ENCODE data around the gene FBXL15. TPM values are rescaled to one million over a fixed set of nuclear protein-coding genes. Genes with fewer than 3 reads are reported as not detected.

The FBXL15 gene
- total and polyA plus RNA-seq, 2 donors (not counting 1 experiment from before 2014, with no cell fraction given): 15.5 to 20.7 TPM

GRCh38 chr10:102384606-102385429, 35.8 kb upstream of the FBXL15 start:
- H3K27ac ChIP-seq (ENCODE audit: low read length in 2 of 2): no peak overlapping the region
- 100% methylated on average over 1 of the region's 4 CpGs for WGBS (ENCODE audit: insufficient coverage)
- intact Hi-C loops (cut with micrococcal nuclease): no loop called here
- peaks cover 0 to 8% of the 10 kb centered on the region in 2 donors for H3K4me1 ChIP-seq (ENCODE audit: control insufficient read depth in 2 of 2, insufficient read depth in 2 of 2, low read length in 2 of 2)
- Mint-ChIP-seq H3K4me1 (peaks cover 12% of the 10 kb centered on the region), H3K27me3 (no peaks in the 10 kb centered on the region), H3K4me3 (peak overlapping the region; percentile 37), H3K9me3 (ENCODE audit: insufficient read depth) (no peaks in the 10 kb centered on the region), H3K27ac (no peak overlapping the region)
- no peak overlapping the region for H3K4me2 ChIP-seq (replicated peaks; ENCODE audit: low read depth, low read length, poor library complexity, severe bottlenecking)
- no peak overlapping the region for H3K4me3 ChIP-seq (ENCODE audit: control extremely low read depth in 1 of 5, extremely low read depth in 1 of 5, insufficient read depth in 1 of 5, low read depth in 2 of 5, low read length in 4 of 5)
- H3K9ac ChIP-seq (ENCODE audit: low read length): no peak overlapping the region
- peak; percentile 28 for ATAC-seq (ENCODE audit: low read depth)
- H3K79me2 ChIP-seq (ENCODE audit: control insufficient read depth, insufficient read depth, low read length): no peaks in the 10 kb centered on the region
- POLR2A ChIA-PET: interaction anchor here (0.7 to 0.9 kb wide), 2 partner anchors 9 to 1083 kb away, joined by 3 read pairs; no protein-coding TSS in a partner anchor
- peaks cover 0 to 26% of the 10 kb centered on the region in 2 experiments for H3K36me3 ChIP-seq (replicated peaks in 1 of 2; ENCODE audit: control extremely low read depth in 1 of 2, control insufficient read depth in 1 of 2, extremely low read depth in 1 of 2, insufficient read depth in 2 of 2, low read length in 1 of 2)
- H2AFZ ChIP-seq (ENCODE audit: insufficient read depth, low read depth, low read length, poor library complexity, severe bottlenecking): no peak overlapping the region
- no peak for DNase-seq
- TF ChIP-seq EZH2 (IDR thresholded peaks at IDR 0.05; ENCODE audit: borderline replicate concordance, insufficient read depth, low read depth, low read length, poor library complexity, severe bottlenecking) (no peak), CTCF (IDR thresholded peaks at IDR 0.05) (no peak)
- no peaks in the 10 kb centered on the region for H3K9me3 ChIP-seq (ENCODE audit: control extremely low read depth in 1 of 3, control insufficient read depth in 2 of 3, insufficient read depth in 1 of 3, low read length in 2 of 3)
- no peaks in the 10 kb centered on the region for H4K20me1 ChIP-seq (ENCODE audit: control insufficient read depth, insufficient read depth, low read length, poor library complexity, severe bottlenecking)
- no peaks in the 10 kb centered on the region for H3K27me3 ChIP-seq (replicated peaks in 1 of 4; ENCODE audit: control extremely low read depth in 1 of 4, control insufficient read depth in 3 of 4, insufficient read depth in 4 of 4, low read length in 3 of 4)
- CTCF ChIA-PET: interaction anchor here (0.7 to 3.4 kb wide), 19 partner anchors 10 to 533 kb away, joined by 3 to 29 read pairs (median 4); partner anchors contain the start of genes CNNM2 and NFKB2

- DNase-seq (no peak), ATAC-seq (ENCODE audit: low read depth) (no peak)
- H3K27me3 Mint-ChIP-seq: no peaks in the 10 kb centered on the region
- H2AFZ ChIP-seq (ENCODE audit: insufficient read depth, low read depth, low read length, poor library complexity, severe bottlenecking): no peak overlapping the region
- 92% methylated on average over 2 of the region's 3 CpGs for WGBS (ENCODE audit: insufficient coverage)
- peaks cover 9% of the 10 kb centered on the region for H3K79me2 ChIP-seq (ENCODE audit: control insufficient read depth, insufficient read depth, low read length)
- ChIA-PET POLR2A (no interaction called here), CTCF (interaction anchor here (0.6 to 2.3 kb wide), 4 partner anchors 10 to 265 kb away, joined by 3 to 11 read pairs (median 6); no protein-coding TSS in a partner anchor)
- H3K36me3 ChIP-seq (replicated peaks in 1 of 2; ENCODE audit: control extremely low read depth in 1 of 2, control insufficient read depth in 1 of 2, extremely low read depth in 1 of 2, insufficient read depth in 2 of 2, low read length in 1 of 2): no peaks in the 10 kb centered on the region
- no peak overlapping the region for H3K4me2 ChIP-seq (replicated peaks; ENCODE audit: low read depth, low read length, poor library complexity, severe bottlenecking)
- peaks cover 10% of the 10 kb centered on the region for H4K20me1 ChIP-seq (ENCODE audit: control insufficient read depth, insufficient read depth, low read length, poor library complexity, severe bottlenecking)
- intact Hi-C loops (cut with micrococcal nuclease): no loop called here
- no peak overlapping the region for H3K27ac ChIP-seq (ENCODE audit: low read length in 2 of 2)
- H3K4me1 ChIP-seq (ENCODE audit: control insufficient read depth in 2 of 2, insufficient read depth in 2 of 2, low read length in 2 of 2): peaks cover 4 to 11% of the 10 kb centered on the region in 2 donors
- no peak overlapping the region for H3K4me3 ChIP-seq (ENCODE audit: control extremely low read depth in 1 of 5, extremely low read depth in 1 of 5, insufficient read depth in 1 of 5, low read depth in 2 of 5, low read length in 4 of 5)
- H3K27me3 ChIP-seq (replicated peaks in 1 of 4; ENCODE audit: control extremely low read depth in 1 of 4, control insufficient read depth in 3 of 4, insufficient read depth in 4 of 4, low read length in 3 of 4): no peaks in the 10 kb centered on the region
- no peak overlapping the region for H3K9ac ChIP-seq (ENCODE audit: low read length)
- H3K9me3 ChIP-seq (ENCODE audit: control extremely low read depth in 1 of 3, control insufficient read depth in 2 of 3, insufficient read depth in 1 of 3, low read length in 2 of 3): no peaks in the 10 kb centered on the region
- no peak for TF ChIP-seq EZH2 (IDR thresholded peaks at IDR 0.05; ENCODE audit: borderline replicate concordance, insufficient read depth, low read depth, low read length, poor library complexity, severe bottlenecking)
- no peak for TF ChIP-seq CTCF (IDR thresholded peaks at IDR 0.05)
- H3K4me1 Mint-ChIP-seq: peaks cover 16% of the 10 kb centered on the region
- H3K4me3 Mint-ChIP-seq: no peak overlapping the region
- no peak overlapping the region for H3K27ac Mint-ChIP-seq
- H3K9me3 Mint-ChIP-seq (ENCODE audit: insufficient read depth): no peaks in the 10 kb centered on the region
These were observed 30.7 kb upstream of the FBXL15 start for GRCh38 chr10:102389894-102390293.

Measured in B cell (primary cell).